H1 (cell line): ENCODE data around the gene NSL1.

ENCODE experiments used
- CEBPB ChIP-seq: IDR thresholded peaks from 2 replicates; pipeline ENCODE4 v1.6.1; 2012; ENCODE audit warnings: low read depth, low read length
- CTCF ChIP-seq, 3 experiments: IDR thresholded peaks; 1 replicate in 2 of 3; 2 replicates in 1 of 3; pipeline versions ENCODE4 v1.5.1 to v1.6.1; 2011; ENCODE audit warnings: low read length in 3 of 3, mild to moderate bottlenecking in 3 of 3, inconsistent platforms in 2 of 3, low read depth in 1 of 3, moderate library complexity in 1 of 3; ENCODE audit not compliant: insufficient read depth in 1 of 3; ENCODE audit errors: control extremely low read depth in 1 of 3
- EZH2 ChIP-seq: fragments of 200-600 bp; sonication (generic); IDR thresholded peaks from 2 replicates; pipeline ENCODE4 v1.7.1; 2012; ENCODE audit warnings: low read depth, mild to moderate bottlenecking, moderate library complexity, low read length, inconsistent platforms; ENCODE audit not compliant: severe bottlenecking
- FOSL1 ChIP-seq: IDR thresholded peaks from 2 replicates; pipeline ENCODE4 v1.6.1; 2011; ENCODE audit warnings: mild to moderate bottlenecking, low read depth, low read length, moderate library complexity; ENCODE audit not compliant: insufficient read depth
- GABPA ChIP-seq: IDR thresholded peaks from 2 replicates; pipeline ENCODE4 v1.6.1; 2011; ENCODE audit warnings: mild to moderate bottlenecking, low read length, moderate library complexity, borderline replicate concordance; ENCODE audit not compliant: insufficient read depth
- MAX ChIP-seq: IDR thresholded peaks from 2 replicates; pipeline ENCODE4 v1.6.1; 2012; ENCODE audit warnings: inconsistent platforms
- POU5F1 ChIP-seq: IDR thresholded peaks from 2 replicates; pipeline ENCODE4 v1.6.1; 2011; ENCODE audit warnings: low read depth, mild to moderate bottlenecking, low read length, moderate library complexity
- RBBP5 ChIP-seq: IDR thresholded peaks from 2 replicates; pipeline ENCODE4 v1.7.1; 2012; ENCODE audit warnings: low read depth, mild to moderate bottlenecking, inconsistent platforms, low read length, moderate library complexity, borderline replicate concordance
- SP4 ChIP-seq: IDR thresholded peaks from 2 replicates; pipeline ENCODE4 v1.6.1; 2012; ENCODE audit warnings: low read length, inconsistent platforms
- SRF ChIP-seq: IDR thresholded peaks from 2 replicates; pipeline ENCODE4 v1.6.1; 2011; ENCODE audit warnings: mild to moderate bottlenecking, low read depth, low read length, moderate library complexity
- YY1 ChIP-seq: IDR thresholded peaks from 2 replicates; pipeline ENCODE4 v1.6.1; 2011; ENCODE audit warnings: low read depth, mild to moderate bottlenecking, low read length

- TF ChIP-seq MAX (no peak), FOSL1 (no peak), SRF (no peak), YY1 (no peak), CTCF (IDR thresholded peaks at IDR 0.05; ENCODE audit: control extremely low read depth in 1 of 3, insufficient read depth in 1 of 3, low read depth in 1 of 3, low read length in 3 of 3) (no peak), RBBP5 (no peak), POU5F1 (no peak), CEBPB (no peak), GABPA (no peak), EZH2 (no peak), SP4 (no peak)
Observed at GRCh38 chr1:212816567-212817278, 25.1 kb upstream of the NSL1 start.
